Endothelial cell of umbilical vein (primary cell): ENCODE measurements around the gene ATXN1L. TPM values are rescaled to one million over a fixed set of nuclear protein-coding genes. Genes with fewer than 3 reads are reported as not detected.
A peak's percentile ranks its signal among the peaks of the same experiment; 100 is the strongest.
"Not testable (repeated sequence)": the region's sequence is repeated elsewhere in the genome, so short reads cannot be mapped to it uniquely, and the experiment has no call there.

Source experiments
- BruUV-seq: library from RNA; stranded (reverse); fragments of 400-500 nt; replicated peaks from 2 replicates; lab custom pipeline; 2021; lab: Mats Ljungman, UMichigan
- CTCF ChIA-PET: fragments of 300-600, 350-600 bp; sonication (Branson Sonifier 250); formaldehyde crosslinking; loops from one replicate; lab custom pipeline; 2021; ENCODE audit warnings: antibody characterized with exemption, inconsistent platforms; lab: Charles Lee
- POLR2A ChIA-PET: fragments of 300-600, 350-600 bp; sonication (Branson Sonifier 250); formaldehyde crosslinking; loops from one replicate; lab custom pipeline; 2021; ENCODE audit warnings: antibody characterized with exemption, inconsistent platforms; lab: Charles Lee
- DNase-seq: peaks from one replicate; pipeline ENCODE4 v3.0.0-alpha.2; 2011; ENCODE audit warnings: low read depth, low spot score
- FAIRE-seq: peaks from 2 replicates; lab custom pipeline; 2011; peaks lifted over from hg19 to GRCh38; lab: Jason Lieb, UNC
- H2AFZ ChIP-seq: 2 replicates; pipeline ENCODE4 v1.6.0; 2012; ENCODE audit warnings: low read depth, low read length, control low read depth, inconsistent platforms
- H3K27ac ChIP-seq: 2 replicates; pipeline ENCODE4 v1.5.1; 2011; ENCODE audit warnings: low read depth, mild to moderate bottlenecking, control low read depth, low read length, moderate library complexity; ENCODE audit not compliant: insufficient read depth
- H3K27me3 ChIP-seq, 2 experiments: 2 replicates each; pipeline versions ENCODE4 v1.6.0 to v1.6.1; 2011; ENCODE audit warnings: low read length in 2 of 2, mixed read lengths in 1 of 2; ENCODE audit not compliant: control insufficient read depth in 2 of 2, insufficient read depth in 2 of 2
- H3K36me3 ChIP-seq, 2 experiments: 2 replicates in 1 of 2; 3 replicates in 1 of 2; pipeline ENCODE4 v1.5.1; 2011; ENCODE audit warnings: low read length in 2 of 2, mild to moderate bottlenecking in 1 of 2, moderate library complexity in 1 of 2; ENCODE audit not compliant: control insufficient read depth in 2 of 2, insufficient read depth in 2 of 2; ENCODE audit errors: extremely low read depth in 1 of 2
- H3K4me1 ChIP-seq: 3 replicates; pipeline ENCODE4 v1.5.1; 2011; ENCODE audit warnings: mild to moderate bottlenecking, low read length; ENCODE audit not compliant: control insufficient read depth, insufficient read depth; ENCODE audit errors: extremely low read depth
- H3K4me2 ChIP-seq: 2 replicates; pipeline ENCODE4 v1.6.1; 2011; ENCODE audit warnings: low read length, control low read depth, mixed read lengths; ENCODE audit not compliant: insufficient read depth
- H3K4me3 ChIP-seq, 3 experiments: fragments of 200-600 bp in 1 of 3; sonication (generic), shearing (Covaris generic) in 1 of 3; replicated peaks in 1 of 3; 2 replicates each; pipeline ENCODE4 v1.5.1; 2011 to 2016; ENCODE audit warnings: control low read depth in 3 of 3, low read length in 3 of 3, mild to moderate bottlenecking in 2 of 3, inconsistent platforms in 1 of 3, low read depth in 1 of 3, moderate library complexity in 1 of 3; ENCODE audit not compliant: insufficient read depth in 1 of 3
- H3K79me2 ChIP-seq: 2 replicates; pipeline ENCODE4 v1.6.0; 2012; ENCODE audit warnings: low read length, inconsistent platforms; ENCODE audit not compliant: control insufficient read depth, insufficient read depth
- H3K9ac ChIP-seq: replicated peaks from 2 replicates; pipeline ENCODE3; 2011; ENCODE audit warnings: low read length, control low read depth; ENCODE audit not compliant: insufficient read depth; ENCODE audit errors: extremely low read depth
- H3K9me1 ChIP-seq: replicated peaks from 3 replicates; pipeline ENCODE4 v1.6.0; 2011; ENCODE audit warnings: mild to moderate bottlenecking, low read length; ENCODE audit not compliant: control insufficient read depth, insufficient read depth; ENCODE audit errors: extremely low read depth
- H3K9me3 ChIP-seq: replicated peaks from 2 replicates; pipeline ENCODE4 v1.5.1; 2012; ENCODE audit warnings: low read length, inconsistent platforms; ENCODE audit not compliant: control insufficient read depth, insufficient read depth
- H4K20me1 ChIP-seq: replicated peaks from 2 replicates; pipeline ENCODE3; 2011; ENCODE audit warnings: mild to moderate bottlenecking, low read length; ENCODE audit not compliant: control insufficient read depth, insufficient read depth; ENCODE audit errors: extremely low read depth
- CTCF ChIP-seq, 2 donors: IDR thresholded peaks; 1 replicate in 1 of 2; 2 replicates in 1 of 2; pipeline ENCODE4 v1.5.1; 2011; ENCODE audit warnings: low read length in 2 of 2, mild to moderate bottlenecking in 2 of 2, moderate library complexity in 2 of 2, control low read depth in 1 of 2, inconsistent platforms in 1 of 2, low read depth in 1 of 2; ENCODE audit not compliant: insufficient read depth in 1 of 2; ENCODE audit errors: extremely low read depth in 1 of 2
- EZH2 ChIP-seq: IDR thresholded peaks from 2 replicates; pipeline ENCODE4 v1.6.1; 2012; ENCODE audit warnings: borderline replicate concordance, low read depth, mild to moderate bottlenecking, moderate library complexity, low read length, inconsistent platforms; ENCODE audit not compliant: severe bottlenecking
- FOS ChIP-seq: IDR thresholded peaks from 2 replicates; pipeline ENCODE4 v1.6.1; 2011; ENCODE audit warnings: mild to moderate bottlenecking, low read length, moderate library complexity, borderline replicate concordance; ENCODE audit not compliant: insufficient read depth
- GATA2 ChIP-seq: IDR thresholded peaks from 2 replicates; pipeline ENCODE4 v1.7.0; 2011; ENCODE audit warnings: low read depth, mild to moderate bottlenecking, moderate library complexity, mixed read lengths, low read length; ENCODE audit not compliant: insufficient read length, insufficient read depth
- JUN ChIP-seq: IDR thresholded peaks from 2 replicates; pipeline ENCODE4 v1.6.1; 2011; ENCODE audit warnings: borderline replicate concordance, low read depth; ENCODE audit not compliant: insufficient read length, insufficient read depth
- MAX ChIP-seq: IDR thresholded peaks from 2 replicates; pipeline ENCODE4 v1.6.1; 2011; ENCODE audit not compliant: insufficient read depth, insufficient read length
- MYC ChIP-seq: IDR thresholded peaks from one replicate; pipeline ENCODE4 v1.6.1; 2011; ENCODE audit warnings: mild to moderate bottlenecking, low read depth, low read length
- POLR2A ChIP-seq: IDR thresholded peaks from 2 replicates; pipeline ENCODE4 v1.6.1; 2012; ENCODE audit warnings: low read depth, mild to moderate bottlenecking, control low read depth, low read length
- POLR2AphosphoS5 ChIP-seq: IDR thresholded peaks from 2 replicates; pipeline ENCODE4 v1.6.1; 2012; ENCODE audit warnings: low read depth, mild to moderate bottlenecking, control low read depth, low read length, moderate library complexity; ENCODE audit not compliant: insufficient read depth
- dilution Hi-C: fragments of 300-500 bp; cut with MboI; formaldehyde crosslinking; loops from one replicate; pipeline ENCODE4 v1.15.0; 2019; ENCODE audit warnings: low sequenced_read_pairs; ENCODE audit not compliant: extremely low pct_ligation_motif_present
- intact Hi-C: fragments of 100-400 bp; cut with micrococcal nuclease; formaldehyde crosslinking; loops from one replicate; pipeline ENCODE4 v1.10.0; 2022
- polyA plus RNA-seq, 4 experiments: library from polyadenylated mRNA; depleted of rRNA in 3 of 4; stranded (reverse) in 3 of 4; unstranded in 1 of 4; fragments of >200 nt; gene quantifications; 2 replicates each; pipeline versions ENCODE4 v1.2.1 to v1.2.3, GENCODE V29; 2011 to 2012; ENCODE audit warnings: missing spikeins in 1 of 4
- total RNA-seq: library from RNA; stranded (reverse); gene quantifications from 2 replicates; pipeline ENCODE4 v1.2.3, GENCODE V29; 2021

Gene ATXN1L
- total and polyA plus RNA-seq, 2 donors (not counting 3 experiments of a cell fraction or from before 2014, with no cell fraction given), result 15.6 to 23.9 TPM

- Histone ChIP-seq H3K9me3 (no peaks in the 10 kb centered on the region), H3K27me3 (no peaks in the 10 kb centered on the region), H3K9me1 (no peaks in the 10 kb centered on the region), H3K9ac (peak within 1 kb of the TSS; percentile 98), H3K4me2 (peak within 1 kb of the TSS; percentile 95), H3K4me1 (peaks cover 18% of the 10 kb centered on the region), H2AFZ (peak within 1 kb of the TSS; percentile 90), H3K27ac (peak within 1 kb of the TSS; percentile 94), H4K20me1 (no peaks in the 10 kb centered on the region), H3K36me3 (no peaks in the 10 kb centered on the region), H3K4me3 (peak within 1 kb of the TSS; percentile 88 to 92 (median 92)), H3K79me2 (peaks cover 43% of the 10 kb centered on the region)
- DNase-seq, result peak; percentile 97
- ChIA-PET CTCF (interaction anchor here (0.8 to 3.3 kb wide), 4 partner anchors 42 to 153 kb away, joined by 3 to 17 read pairs (median 7); no protein-coding TSS in a partner anchor), POLR2A (interaction anchor here (0.7 to 1.0 kb wide), 3 partner anchors 9 to 268 kb away, joined by 3 to 5 read pairs (median 3); no protein-coding TSS in a partner anchor)
- BruUV-seq, result TSS peak; percentile 47
- TF ChIP-seq POLR2A (peak; percentile 87), EZH2 (no peak), GATA2 (no peak), MYC (no peak), CTCF (IDR thresholded peaks at IDR 0.05; ENCODE audit: extremely low read depth in 1 of 2, insufficient read depth in 1 of 2, low read depth in 1 of 2, low read length in 2 of 2) (no peak), JUN (no peak), FOS (no peak), MAX (no peak), POLR2AphosphoS5 (peak; percentile 40)
- intact Hi-C loops, result loop anchor here (1.0 to 5.0 kb wide), 6 partner anchors 36 to 284 kb away; partner anchors contain the start of genes ATXN1L, DHX38, IST1 and PHLPP2
- dilution Hi-C loops, result no loop called here
- peak; percentile 91 for FAIRE-seq
Measured at GRCh38 chr16:71808593-71809459, 37.0 kb upstream of the ATXN1L start, which contains the start of gene AP1G1. Gene AP1G1 (minus strand): TSS chr16:71808834. CDS start chr16:71789479, 19,355 bp downstream.

DNA sequence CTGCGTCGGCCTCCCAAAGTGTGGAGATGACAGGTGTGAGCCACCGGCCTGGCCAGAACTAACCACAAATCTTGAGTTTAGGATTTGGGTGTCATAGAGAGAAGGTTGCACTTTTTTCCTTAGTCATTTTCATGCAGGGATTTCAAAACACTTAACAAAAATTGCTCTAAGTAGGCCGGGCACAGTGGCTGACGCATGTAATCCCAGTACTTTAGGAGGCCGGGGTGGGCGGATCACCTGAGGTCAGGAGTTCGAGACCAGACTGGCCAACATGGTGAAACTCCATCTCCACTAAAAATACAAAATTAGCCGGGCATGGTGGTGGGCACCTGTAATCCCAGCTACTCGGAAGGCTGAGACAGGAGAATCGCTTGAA, 35.6 kb upstream of the ATXN1L start:
- H3K4me1 ChIP-seq, result peaks cover 18% of the 10 kb centered on the region
- DNase-seq, H3K27ac ChIP-seq, H3K9ac ChIP-seq, H2AFZ ChIP-seq, POLR2A ChIA-PET, H3K4me3 ChIP-seq, H4K20me1 ChIP-seq, H3K9me3 ChIP-seq, H3K36me3 ChIP-seq, FAIRE-seq, CTCF ChIA-PET, intact Hi-C loops, dilution Hi-C loops, BruUV-seq, H3K9me1 ChIP-seq, H3K27me3 ChIP-seq, H3K4me2 ChIP-seq: not testable (repeated sequence)
- peaks cover 34% of the 10 kb centered on the region for H3K79me2 ChIP-seq
